Smooth muscle cell (in vitro differentiated cells): Measurements from ENCODE around the gene KCNMA1. TPM values are rescaled to one million over a fixed set of nuclear protein-coding genes. Genes with fewer than 3 reads are reported as not detected.

Experiments used
- DNase-seq: peaks from one replicate; lab custom pipeline; 2025; ENCODE audit not compliant: unreplicated experiment; lab: John Stamatoyannopoulos, UW
- H2AFZ ChIP-seq: fragments of 200-600 bp; sonication (generic); 2 replicates; pipeline ENCODE4 v1.6.0; 2016; ENCODE audit warnings: antibody characterized with exemption, low read depth, mild to moderate bottlenecking
- H3F3A ChIP-seq: fragments of 200-600 bp; sonication (generic); 2 replicates; pipeline ENCODE4 v1.6.0; 2017; ENCODE audit warnings: antibody characterized with exemption, low read depth
- H3K27ac ChIP-seq: fragments of 200-600 bp; sonication (generic); 2 replicates; pipeline ENCODE4 v1.5.1; 2016; ENCODE audit warnings: low read depth, mild to moderate bottlenecking
- H3K27me3 ChIP-seq: fragments of 200-600 bp; sonication (generic); 2 replicates; pipeline ENCODE4 v1.6.1; 2016; ENCODE audit warnings: low read depth, mild to moderate bottlenecking
- H3K36me3 ChIP-seq: fragments of 200-600 bp; sonication (generic); 2 replicates; pipeline ENCODE4 v1.5.1; 2016; ENCODE audit warnings: low read depth
- H3K4me1 ChIP-seq: fragments of 200-600 bp; sonication (generic); 2 replicates; pipeline ENCODE4 v1.5.1; 2016; ENCODE audit warnings: low read depth
- H3K4me2 ChIP-seq: fragments of 200-600 bp; sonication (generic); 2 replicates; pipeline ENCODE4 v1.6.0; 2016; ENCODE audit warnings: mild to moderate bottlenecking
- H3K4me3 ChIP-seq: fragments of 200-600 bp; sonication (generic); 2 replicates; pipeline ENCODE4 v1.5.1; 2016; ENCODE audit warnings: mild to moderate bottlenecking
- H3K79me2 ChIP-seq: fragments of 200-600 bp; sonication (generic); 2 replicates; pipeline ENCODE4 v1.6.0; 2016; ENCODE audit warnings: low read depth, mild to moderate bottlenecking
- H3K9ac ChIP-seq: fragments of 200-600 bp; sonication (generic); 2 replicates; pipeline ENCODE4 v1.6.0; 2016; ENCODE audit warnings: low read depth
- H3K9me3 ChIP-seq: fragments of 200-600 bp; sonication (generic); replicated peaks from 2 replicates; pipeline ENCODE4 v1.5.1; 2016; ENCODE audit warnings: low read depth
- H4K20me1 ChIP-seq: fragments of 200-600 bp; sonication (generic); 2 replicates; pipeline ENCODE4 v1.6.0; 2016; ENCODE audit warnings: low read depth
- WGBS: methylation state at CpG from one replicate; pipeline ENCODE4 v1.1.7; 2016; ENCODE audit warnings: low lambda C conversion rate; 5-methylcytosine and 5-hydroxymethylcytosine counted together
- polyA plus RNA-seq: library from polyadenylated mRNA; unstranded; fragments of >200 nt; fragmentation: Nextera tagmentation; extraction: Ambion mirVana; gene quantifications from 2 replicates; pipeline ENCODE4 v1.2.1, GENCODE V29; 2016
- total RNA-seq: library from RNA; depleted of rRNA; stranded (reverse); fragments of >200 nt; gene quantifications from 2 replicates; pipeline ENCODE4 v1.2.3, GENCODE V29; 2014
- TF ChIP-seq, protein P1 (sequence below): fragments of 200-600 bp; sonication (generic); IDR thresholded peaks from 2 replicates; pipeline ENCODE4 v1.5.1; 2017; ENCODE audit warnings: borderline replicate concordance, mild to moderate bottlenecking, antibody characterized with exemption; ENCODE audit not compliant: insufficient read depth, poor library complexity, severe bottlenecking

The KCNMA1 gene
- total and polyA plus RNA-seq, 2 experiments from 2014 or later = 9.1 to 23.4 TPM

DNA sequence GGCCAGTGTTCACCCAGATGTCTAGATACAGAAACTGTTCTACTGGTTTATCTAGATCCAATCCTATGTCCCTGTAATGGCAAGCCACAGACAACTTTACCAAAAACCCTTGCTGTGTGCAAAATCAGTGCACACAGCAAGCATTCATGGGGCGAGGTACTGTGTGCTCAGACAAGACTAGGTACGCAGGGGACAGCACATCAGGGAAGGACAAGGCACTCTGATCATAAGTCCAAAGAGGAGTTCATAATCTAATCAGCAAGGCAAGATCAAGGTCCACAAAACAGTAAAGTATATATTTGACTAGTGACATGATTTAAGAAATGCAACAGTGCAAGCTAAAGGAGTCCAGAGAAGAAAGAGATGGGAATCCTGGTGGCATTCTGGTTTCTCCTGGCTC, 25.9 kb downstream of the KCNMA1 start:
- H2AFZ ChIP-seq = no peak overlapping the region
- H3K79me2 ChIP-seq = no peaks in the 10 kb centered on the region
- no peak overlapping the region for H3K4me3 ChIP-seq
- DNase-seq = no peak
- H3K4me1 ChIP-seq = no peaks in the 10 kb centered on the region
- no peak overlapping the region for H3K27ac ChIP-seq
- no peak overlapping the region for H3K4me2 ChIP-seq
- H3K9me3 ChIP-seq = no peaks in the 10 kb centered on the region
- no peaks in the 10 kb centered on the region for H4K20me1 ChIP-seq
- no peaks in the 10 kb centered on the region for H3K27me3 ChIP-seq
- TF ChIP-seq, protein P1, sequence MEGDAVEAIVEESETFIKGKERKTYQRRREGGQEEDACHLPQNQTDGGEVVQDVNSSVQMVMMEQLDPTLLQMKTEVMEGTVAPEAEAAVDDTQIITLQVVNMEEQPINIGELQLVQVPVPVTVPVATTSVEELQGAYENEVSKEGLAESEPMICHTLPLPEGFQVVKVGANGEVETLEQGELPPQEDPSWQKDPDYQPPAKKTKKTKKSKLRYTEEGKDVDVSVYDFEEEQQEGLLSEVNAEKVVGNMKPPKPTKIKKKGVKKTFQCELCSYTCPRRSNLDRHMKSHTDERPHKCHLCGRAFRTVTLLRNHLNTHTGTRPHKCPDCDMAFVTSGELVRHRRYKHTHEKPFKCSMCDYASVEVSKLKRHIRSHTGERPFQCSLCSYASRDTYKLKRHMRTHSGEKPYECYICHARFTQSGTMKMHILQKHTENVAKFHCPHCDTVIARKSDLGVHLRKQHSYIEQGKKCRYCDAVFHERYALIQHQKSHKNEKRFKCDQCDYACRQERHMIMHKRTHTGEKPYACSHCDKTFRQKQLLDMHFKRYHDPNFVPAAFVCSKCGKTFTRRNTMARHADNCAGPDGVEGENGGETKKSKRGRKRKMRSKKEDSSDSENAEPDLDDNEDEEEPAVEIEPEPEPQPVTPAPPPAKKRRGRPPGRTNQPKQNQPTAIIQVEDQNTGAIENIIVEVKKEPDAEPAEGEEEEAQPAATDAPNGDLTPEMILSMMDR = no peak
- no peaks in the 10 kb centered on the region for H3K36me3 ChIP-seq
- 100% methylated on average over 2 of the region's 2 CpGs for WGBS
- no peaks in the 10 kb centered on the region for H3F3A ChIP-seq
- no peak overlapping the region for H3K9ac ChIP-seq

DNA sequence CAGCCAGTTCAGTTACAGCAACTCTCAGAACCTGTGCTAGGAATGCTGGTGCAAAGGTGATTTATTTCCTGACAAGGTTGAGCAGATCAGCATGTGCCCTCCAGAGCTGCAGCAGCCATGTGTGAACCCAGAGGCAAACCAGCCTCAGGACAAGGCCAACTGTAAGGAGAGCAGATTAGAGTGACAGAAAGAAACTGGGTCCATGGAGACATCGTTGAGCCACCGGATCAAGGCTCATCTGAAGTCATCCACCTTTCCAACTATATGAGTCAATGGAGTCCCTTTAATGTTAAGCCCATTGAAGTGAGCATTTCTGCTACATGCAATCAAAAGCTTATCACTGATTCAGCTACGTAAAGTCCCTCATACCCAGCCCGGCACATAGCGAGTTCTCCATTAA, 26.4 kb downstream of the KCNMA1 start:
- Histone ChIP-seq H3K27me3 (no peaks in the 10 kb centered on the region), H3F3A (no peaks in the 10 kb centered on the region), H3K4me1 (no peaks in the 10 kb centered on the region), H4K20me1 (no peaks in the 10 kb centered on the region), H3K79me2 (no peaks in the 10 kb centered on the region), H3K9ac (no peak overlapping the region), H2AFZ (no peak overlapping the region), H3K4me3 (no peak overlapping the region), H3K4me2 (no peak overlapping the region), H3K36me3 (no peaks in the 10 kb centered on the region), H3K9me3 (no peaks in the 10 kb centered on the region), H3K27ac (no peak overlapping the region)
- WGBS = 83% methylated on average over 5 of the region's 5 CpGs
- no peak for DNase-seq
- TF ChIP-seq, protein P1 = no peak

DNA sequence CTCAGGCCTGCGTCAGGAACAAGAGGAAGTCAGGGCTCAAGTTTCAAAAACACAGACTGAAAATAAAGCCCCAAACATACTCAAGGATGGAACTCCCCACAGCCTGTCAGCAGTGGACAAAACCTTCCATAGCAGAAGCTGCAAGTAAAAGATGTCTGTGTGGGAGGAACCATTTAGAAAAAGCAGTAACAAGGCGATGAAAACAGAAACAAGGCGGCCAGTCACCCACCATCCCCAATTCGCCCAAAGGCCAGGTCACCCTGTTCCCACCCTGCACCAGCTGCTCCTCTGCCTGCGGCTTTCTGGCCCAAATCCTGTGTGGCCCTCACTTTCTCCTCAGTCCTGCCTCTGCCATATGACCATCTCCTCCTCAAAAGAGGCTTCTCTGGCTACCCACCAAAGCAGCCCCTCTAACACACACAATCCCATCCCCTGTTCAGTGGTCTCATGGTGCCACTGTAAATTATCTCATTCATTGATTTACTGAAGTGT, 27.8 kb downstream of the KCNMA1 start:
- no peaks in the 10 kb centered on the region for H3K27me3 ChIP-seq
- TF ChIP-seq, protein P1 = no peak
- no peaks in the 10 kb centered on the region for H4K20me1 ChIP-seq
- H3K9me3 ChIP-seq = no peaks in the 10 kb centered on the region
- H3F3A ChIP-seq = no peaks in the 10 kb centered on the region
- DNase-seq = no peak
- H3K4me3 ChIP-seq = no peak overlapping the region
- H3K4me1 ChIP-seq = no peaks in the 10 kb centered on the region
- no peak overlapping the region for H3K27ac ChIP-seq
- no peaks in the 10 kb centered on the region for H3K79me2 ChIP-seq
- no peak overlapping the region for H3K4me2 ChIP-seq
- no peak overlapping the region for H2AFZ ChIP-seq
- no peak overlapping the region for H3K9ac ChIP-seq
- H3K36me3 ChIP-seq = no peaks in the 10 kb centered on the region
- 63% methylated on average over 5 of the region's 5 CpGs for WGBS

DNA sequence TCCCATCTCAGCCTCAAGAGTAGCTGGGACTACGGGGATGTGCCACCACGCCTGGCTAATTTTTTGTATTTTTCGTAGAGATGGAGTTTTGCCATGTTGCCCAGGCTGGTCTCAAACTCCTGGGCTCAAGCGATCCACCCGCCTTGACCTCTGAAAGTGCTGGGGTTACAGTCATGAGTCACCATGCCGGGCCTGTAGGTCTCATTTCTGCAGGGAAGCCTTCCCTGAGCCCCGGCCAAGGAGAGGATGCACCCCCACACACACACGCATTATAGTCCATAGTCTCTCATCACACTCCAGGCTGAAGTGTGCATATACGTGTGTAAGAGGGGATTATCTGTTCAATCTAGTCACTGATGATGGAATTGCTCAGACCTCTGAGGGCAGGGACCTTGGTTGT, 29.3 kb downstream of the KCNMA1 start:
- Histone ChIP-seq H3F3A (no peaks in the 10 kb centered on the region), H3K4me1 (no peaks in the 10 kb centered on the region), H3K79me2 (no peaks in the 10 kb centered on the region), H3K36me3 (no peaks in the 10 kb centered on the region), H2AFZ (no peak overlapping the region), H3K27me3 (no peaks in the 10 kb centered on the region), H4K20me1 (no peaks in the 10 kb centered on the region), H3K4me3 (no peak overlapping the region), H3K9me3 (no peaks in the 10 kb centered on the region), H3K4me2 (no peak overlapping the region), H3K9ac (no peak overlapping the region), H3K27ac (no peak overlapping the region)
- DNase-seq = no peak
- TF ChIP-seq, protein P1 = no peak
- WGBS = 92% methylated on average over 9 of the region's 9 CpGs
